Spleen (tissue), 11 donors: ENCODE results near the gene NT5C3A. TPM values are rescaled to one million over a fixed set of nuclear protein-coding genes. Genes with fewer than 3 reads are reported as not detected.

Experiments used
- DNase-seq: peaks from one replicate; pipeline ENCODE4 v3.0.0-alpha.2; 2020
- H3K27ac ChIP-seq, 8 donors: fragments of 200-600 bp; sonication (generic) in 7 of 8; 1 replicate in 4 of 8; 2 replicates in 4 of 8; pipeline versions ENCODE4 v1.5.0 to v1.8.0; 2016 to 2021; ENCODE audit warnings: inconsistent platforms in 4 of 8, mild to moderate bottlenecking in 4 of 8, moderate library complexity in 1 of 8
- H3K27me3 ChIP-seq, 7 donors: fragments of 200-600 bp; sonication (generic) in 6 of 7; replicated peaks in 1 of 7; 1 replicate in 4 of 7; 2 replicates in 3 of 7; pipeline versions ENCODE4 v1.5.0 to v1.8.0; 2016 to 2021; ENCODE audit warnings: inconsistent platforms in 3 of 7, mild to moderate bottlenecking in 1 of 7
- H3K36me3 ChIP-seq, 6 donors: fragments of 200-600 bp; sonication (generic) in 5 of 6; 1 replicate in 4 of 6; 2 replicates in 2 of 6; pipeline versions ENCODE4 v1.5.0 to v1.8.0; 2016 to 2021; ENCODE audit warnings: inconsistent platforms in 2 of 6
- H3K4me1 ChIP-seq, 6 donors: fragments of 200-600 bp; sonication (generic) in 5 of 6; 1 replicate in 3 of 6; 2 replicates in 3 of 6; pipeline versions ENCODE4 v1.5.0 to v1.8.0; 2016 to 2021; ENCODE audit warnings: inconsistent platforms in 3 of 6
- H3K4me3 ChIP-seq, 8 donors: fragments of 200-600 bp; sonication (generic) in 7 of 8; 1 replicate in 4 of 8; 2 replicates in 4 of 8; pipeline versions ENCODE4 v1.5.0 to v1.8.0; 2016 to 2021; ENCODE audit warnings: inconsistent platforms in 4 of 8, mild to moderate bottlenecking in 4 of 8, moderate library complexity in 2 of 8
- H3K9me3 ChIP-seq, 8 donors: fragments of 200-600 bp; sonication (generic) in 7 of 8; 1 replicate in 4 of 8; 2 replicates in 4 of 8; pipeline versions ENCODE4 v1.5.0 to v1.8.0; 2016 to 2021; ENCODE audit warnings: inconsistent platforms in 4 of 8
- POLR2A ChIP-seq, 3 donors: fragments of 450-650 bp; IDR thresholded peaks; one replicate each; pipeline ENCODE4 v1.5.1; 2017; ENCODE audit warnings: antibody characterized with exemption in 3 of 3, mild to moderate bottlenecking in 1 of 3
- POLR2AphosphoS5 ChIP-seq, 3 donors: sonication (generic); formaldehyde crosslinking; IDR thresholded peaks; one replicate each; pipeline ENCODE4 v1.5.1; 2017; ENCODE audit warnings: antibody characterized with exemption in 3 of 3
- WGBS, 5 donors: extraction: QIAGEN DNeasy Blood & Tissue Kit in 3 of 5; methylation state at CpG; one replicate each; pipeline versions ENCODE4 v1.1.5 to v1.1.7; 2013 to 2018; 5-methylcytosine and 5-hydroxymethylcytosine counted together
- intact Hi-C: fragments of 100-400 bp; cut with DNase I; formaldehyde crosslinking; loops from one replicate; pipeline ENCODE4 v1.15.0; 2023; ENCODE audit warnings: low total_unique reads
- polyA plus RNA-seq, 3 donors: library from polyadenylated mRNA; stranded (reverse); fragments of 200-250 nt; gene quantifications; one replicate each; pipeline ENCODE4 v1.2.1, GENCODE V29; 2013
- total RNA-seq, 7 donors: library from RNA; depleted of rRNA in 3 of 7; stranded (reverse); fragments of >200 nt in 3 of 7; fragmentation: NEBNext Ultra II Directional in 4 of 7; extraction: Animal tissue kit (Norgen Biotek cat#: 25700) in 4 of 7; gene quantifications; one replicate each; pipeline versions ENCODE4 v1.1.0 to v1.2.1, GENCODE V29; 2016 to 2021
- TF ChIP-seq, protein P1 (sequence below), 11 experiments: fragments of 200-600 bp in 7 of 11; fragments of 450-650 bp in 4 of 11; sonication (generic) in 4 of 11; IDR thresholded peaks in 8 of 11; conservative IDR thresholded peaks in 3 of 11; 1 replicate in 7 of 11; 2 replicates in 4 of 11; pipeline versions ENCODE4 v1.4.0 to v1.8.0; 2016 to 2021; ENCODE audit warnings: antibody characterized with exemption in 11 of 11, inconsistent platforms in 4 of 11, mild to moderate bottlenecking in 1 of 11
- donor health status: healthy with polysubstance abuse.
- donor health status: DM: no; HTN: no; CAD: no; lungs with moderate emphysema.
- donor health status: DM: no; HTN: no; CAD: no.
- donor health status: Bipolar disorder and iron deficiency.
- donor health status: healthy.
- donor health status: DM: no; HTN: no; CAD: no.
- donor health status: DM: yes; HTN: yes; CAD: no.

NT5C3A gene
- total and polyA plus RNA-seq, 10 donors: 30.5 to 81.8 (median 43.9) TPM

DNA sequence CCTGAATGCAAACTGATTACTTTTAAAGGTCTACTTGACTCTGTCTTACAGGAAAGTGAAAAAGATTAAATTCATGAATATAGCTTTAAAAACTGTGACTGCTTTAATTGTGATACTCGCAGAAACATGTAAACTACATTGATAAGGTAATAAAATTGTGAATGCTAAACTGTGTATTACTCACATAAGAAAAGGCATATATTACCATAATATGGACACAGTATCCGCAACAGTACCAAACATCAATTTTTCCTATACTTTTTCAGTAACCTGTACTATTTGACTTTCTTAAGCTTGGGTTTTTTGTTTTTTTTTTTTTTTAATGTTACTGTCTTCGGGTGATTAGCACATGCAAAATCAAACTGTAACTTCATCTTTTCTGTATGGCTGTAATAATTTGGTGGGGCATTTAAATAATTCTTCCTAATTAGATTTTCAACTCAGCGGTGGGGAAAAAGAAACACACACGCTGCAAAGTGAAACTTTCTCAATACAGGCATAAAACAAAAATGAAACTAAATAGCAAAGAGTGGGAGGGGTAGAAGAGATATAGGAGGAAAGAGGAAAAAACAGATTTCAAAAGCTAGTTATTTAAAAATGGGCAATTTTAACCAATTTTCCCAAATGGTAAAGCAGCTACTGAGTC lies 23.2 kb downstream of the NT5C3A start:
- intact Hi-C loops: no loop called here
- H3K9me3 ChIP-seq: no peaks in the 10 kb centered on the region
- peaks cover 30 to 86% (median 56%) of the 10 kb centered on the region in 6 donors for H3K4me1 ChIP-seq
- WGBS, 5 donors: 4 to 16% (median 14%) methylated on average over 5 of the region's 5 CpGs
- H3K36me3 ChIP-seq: peaks cover 0 to 15% (median 3%) of the 10 kb centered on the region in 6 donors
- TF ChIP-seq POLR2AphosphoS5 (IDR thresholded peaks at IDR 0.05) (no peak), POLR2A (IDR thresholded peaks at IDR 0.05) (no peak)
- TF ChIP-seq, protein P1, sequence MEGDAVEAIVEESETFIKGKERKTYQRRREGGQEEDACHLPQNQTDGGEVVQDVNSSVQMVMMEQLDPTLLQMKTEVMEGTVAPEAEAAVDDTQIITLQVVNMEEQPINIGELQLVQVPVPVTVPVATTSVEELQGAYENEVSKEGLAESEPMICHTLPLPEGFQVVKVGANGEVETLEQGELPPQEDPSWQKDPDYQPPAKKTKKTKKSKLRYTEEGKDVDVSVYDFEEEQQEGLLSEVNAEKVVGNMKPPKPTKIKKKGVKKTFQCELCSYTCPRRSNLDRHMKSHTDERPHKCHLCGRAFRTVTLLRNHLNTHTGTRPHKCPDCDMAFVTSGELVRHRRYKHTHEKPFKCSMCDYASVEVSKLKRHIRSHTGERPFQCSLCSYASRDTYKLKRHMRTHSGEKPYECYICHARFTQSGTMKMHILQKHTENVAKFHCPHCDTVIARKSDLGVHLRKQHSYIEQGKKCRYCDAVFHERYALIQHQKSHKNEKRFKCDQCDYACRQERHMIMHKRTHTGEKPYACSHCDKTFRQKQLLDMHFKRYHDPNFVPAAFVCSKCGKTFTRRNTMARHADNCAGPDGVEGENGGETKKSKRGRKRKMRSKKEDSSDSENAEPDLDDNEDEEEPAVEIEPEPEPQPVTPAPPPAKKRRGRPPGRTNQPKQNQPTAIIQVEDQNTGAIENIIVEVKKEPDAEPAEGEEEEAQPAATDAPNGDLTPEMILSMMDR (IDR thresholded peaks at IDR 0.05 in 8 of 11, conservative IDR thresholded peaks at IDR 0.05 in 3 of 11): no peak
- no peaks in the 10 kb centered on the region for H3K27me3 ChIP-seq
- peak overlapping the region; percentile 60 to 85 (median 80) for H3K27ac ChIP-seq
- peak overlapping the region; percentile 33 to 70 (median 37) for H3K4me3 ChIP-seq
- DNase-seq: no peak

DNA sequence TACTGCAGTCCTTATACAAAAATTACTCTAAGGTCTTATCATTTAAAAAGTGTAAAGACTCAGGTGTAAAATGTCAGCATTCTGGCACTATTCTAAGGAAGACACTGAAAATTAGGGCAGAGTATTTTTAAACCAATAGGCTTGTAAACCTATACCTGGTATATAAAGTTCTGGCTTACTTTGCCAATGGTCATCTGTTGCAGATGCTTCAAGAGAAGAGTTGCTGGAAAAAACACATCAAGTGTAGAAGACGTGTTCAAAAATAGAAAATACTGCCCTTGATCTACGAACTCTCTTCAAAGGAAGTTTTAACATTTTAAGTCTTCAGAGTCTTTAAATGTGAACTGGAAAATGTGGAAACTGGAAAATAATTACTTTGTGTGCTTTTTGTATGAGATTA lies 23.9 kb downstream of the NT5C3A start:
- peaks cover 0 to 22% (median 3%) of the 10 kb centered on the region in 6 donors for H3K36me3 ChIP-seq
- H3K27ac ChIP-seq: peak overlapping the region in 6 of 8 donors; percentile 60 to 85 (median 82)
- no peaks in the 10 kb centered on the region for H3K9me3 ChIP-seq
- peaks cover 30 to 78% (median 53%) of the 10 kb centered on the region in 6 donors for H3K4me1 ChIP-seq
- no peaks in the 10 kb centered on the region for H3K27me3 ChIP-seq
- TF ChIP-seq, protein P1 (IDR thresholded peaks at IDR 0.05 in 8 of 11, conservative IDR thresholded peaks at IDR 0.05 in 3 of 11): no peak
- TF ChIP-seq POLR2AphosphoS5 (IDR thresholded peaks at IDR 0.05) (no peak), POLR2A (IDR thresholded peaks at IDR 0.05) (no peak)
- intact Hi-C loops: no loop called here
- no peak for DNase-seq
- WGBS, 5 donors: 16 to 45% (median 33%) methylated on average over 2 of the region's 2 CpGs
- H3K4me3 ChIP-seq: peak overlapping the region in 2 of 8 donors; percentile 49 to 70

DNA sequence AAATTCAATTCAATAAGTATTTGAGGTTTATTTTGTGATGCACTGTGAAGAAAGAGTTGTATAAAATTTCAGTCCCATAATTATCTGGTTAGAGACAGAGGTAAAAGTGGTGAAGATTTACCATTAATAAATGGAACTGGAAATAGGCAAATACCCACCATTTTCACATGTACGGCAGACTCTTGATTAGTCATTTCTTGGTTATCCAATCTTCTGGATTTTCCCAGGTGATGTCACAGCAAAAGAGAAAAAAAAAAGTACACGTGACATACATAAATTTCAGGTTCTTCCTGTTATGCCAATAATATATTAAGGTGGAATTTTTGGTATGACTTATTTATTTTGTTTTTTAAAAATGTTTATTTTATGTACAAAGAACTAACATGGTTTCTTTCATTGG lies 26.8 kb downstream of the NT5C3A start:
- intact Hi-C loops: no loop called here
- Histone ChIP-seq H3K27ac (no peak overlapping the region), H3K36me3 (peaks cover 0 to 43% (median 3%) of the 10 kb centered on the region in 6 donors), H3K4me3 (no peak overlapping the region), H3K27me3 (no peaks in the 10 kb centered on the region), H3K4me1 (peaks cover 10 to 55% (median 31%) of the 10 kb centered on the region in 6 donors), H3K9me3 (no peaks in the 10 kb centered on the region)
- TF ChIP-seq, protein P1 (IDR thresholded peaks at IDR 0.05 in 8 of 11, conservative IDR thresholded peaks at IDR 0.05 in 3 of 11): no peak
- no peak for TF ChIP-seq POLR2AphosphoS5 (IDR thresholded peaks at IDR 0.05)
- TF ChIP-seq POLR2A (IDR thresholded peaks at IDR 0.05): no peak
- WGBS, 5 donors: 80 to 87% (median 83%) methylated on average over 2 of the region's 2 CpGs
- DNase-seq: no peak

DNA sequence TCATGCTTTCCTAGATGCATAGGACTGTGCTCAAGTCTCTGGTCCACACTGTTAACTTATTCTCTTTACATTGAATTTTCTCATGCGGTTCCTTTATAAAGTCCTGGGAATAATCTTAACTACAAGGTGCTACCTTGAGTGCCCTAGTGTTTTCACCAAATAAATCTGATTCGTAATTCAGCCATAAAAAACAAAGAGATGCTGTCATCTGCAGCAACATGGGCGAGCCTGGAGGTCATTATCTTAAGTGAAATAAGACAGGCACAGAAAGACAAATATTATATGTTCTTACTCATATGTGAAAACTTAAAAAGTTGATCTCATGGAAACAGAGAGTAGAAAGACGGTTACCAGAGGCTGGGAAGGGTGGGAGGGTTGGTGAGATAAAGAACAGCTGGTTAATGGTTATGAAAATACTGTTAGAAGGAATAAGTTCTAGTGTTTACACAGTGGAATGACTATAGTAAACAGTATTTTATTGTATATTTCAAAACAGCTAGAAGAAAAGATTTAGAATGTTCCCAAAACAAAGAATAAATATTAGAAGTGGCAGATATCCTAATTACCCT lies 38.3 kb downstream of the NT5C3A start:
- Histone ChIP-seq H3K36me3 (peaks cover 0 to 96% (median 56%) of the 10 kb centered on the region in 6 donors), H3K4me3 (no peak overlapping the region), H3K27me3 (no peaks in the 10 kb centered on the region), H3K9me3 (no peaks in the 10 kb centered on the region), H3K4me1 (peaks cover 0 to 5% (median 0%) of the 10 kb centered on the region in 6 donors), H3K27ac (no peak overlapping the region)
- WGBS, 5 donors: 92 to 97% (median 95%) methylated on average over 4 of the region's 4 CpGs
- intact Hi-C loops: no loop called here
- DNase-seq: no peak
- TF ChIP-seq POLR2A (IDR thresholded peaks at IDR 0.05) (no peak), POLR2AphosphoS5 (IDR thresholded peaks at IDR 0.05) (no peak)
- TF ChIP-seq, protein P1 (IDR thresholded peaks at IDR 0.05 in 8 of 11, conservative IDR thresholded peaks at IDR 0.05 in 3 of 11): no peak
